Endodermal cell (in vitro differentiated cells): ENCODE results near the gene EFCAB14. TPM values are rescaled to one million over a fixed set of nuclear protein-coding genes. Genes with fewer than 3 reads are reported as not detected.

ENCODE experiments used
- DNase-seq: peaks from one replicate; pipeline ENCODE4 v3.0.0-alpha.2; 2017
- H3K27ac ChIP-seq: 2 replicates; pipeline ENCODE4 v1.5.1; 2013; ENCODE audit warnings: mild to moderate bottlenecking, low read depth, low read length, moderate library complexity
- H3K27me3 ChIP-seq: 2 replicates; pipeline ENCODE4 v1.6.1; 2013; ENCODE audit warnings: mild to moderate bottlenecking, low read length, moderate library complexity; ENCODE audit not compliant: insufficient read depth, control insufficient read depth, poor library complexity, severe bottlenecking
- H3K36me3 ChIP-seq: 2 replicates; pipeline ENCODE4 v1.7.0; 2013; ENCODE audit warnings: mild to moderate bottlenecking, low read length, moderate library complexity; ENCODE audit not compliant: control insufficient read depth, insufficient read depth
- H3K4me1 ChIP-seq: one replicate; pipeline ENCODE4 v1.7.0; 2013; ENCODE audit warnings: low read length; ENCODE audit not compliant: control insufficient read depth, insufficient read depth
- H3K4me3 ChIP-seq: 2 replicates; pipeline ENCODE4 v1.5.1; 2013; ENCODE audit warnings: mild to moderate bottlenecking, low read length, moderate library complexity
- H3K9ac ChIP-seq: 2 replicates; pipeline ENCODE4 v1.6.1; 2013; ENCODE audit warnings: mild to moderate bottlenecking, low read length, moderate library complexity; ENCODE audit not compliant: poor library complexity, severe bottlenecking; ENCODE audit errors: extremely low read depth
- H3K9me3 ChIP-seq: 2 replicates; pipeline ENCODE4 v1.6.1; 2013; ENCODE audit warnings: mild to moderate bottlenecking, low read length, moderate library complexity; ENCODE audit not compliant: control insufficient read depth
- H3K27ac Mint-ChIP-seq: 2 replicates; pipeline ENCODE4 v1.8.0; 2020; ENCODE audit warnings: mixed read lengths
- H3K27me3 Mint-ChIP-seq: 2 replicates; pipeline ENCODE4 v1.8.0; 2021; ENCODE audit warnings: mild to moderate bottlenecking, mixed read lengths; ENCODE audit not compliant: insufficient read depth
- H3K36me3 Mint-ChIP-seq: 2 replicates; pipeline ENCODE4 v1.8.0; 2020; ENCODE audit warnings: low read depth, mixed read lengths
- H3K4me1 Mint-ChIP-seq: 2 replicates; pipeline ENCODE4 v1.8.0; 2020; ENCODE audit warnings: mixed read lengths
- H3K4me3 Mint-ChIP-seq: 2 replicates; pipeline ENCODE4 v1.8.0; 2020; ENCODE audit warnings: mild to moderate bottlenecking, moderate library complexity, mixed read lengths
- H3K9me3 Mint-ChIP-seq: 2 replicates; pipeline ENCODE4 v1.8.0; 2020; ENCODE audit warnings: mild to moderate bottlenecking, mixed read lengths
- CTCF ChIP-seq: fragments of 200-600 bp; sonication (generic); conservative IDR thresholded peaks from 2 replicates; pipeline ENCODE4 v1.5.0; 2021; ENCODE audit warnings: antibody characterized with exemption, mild to moderate bottlenecking
- WGBS, 2 experiments: methylation state at CpG; one replicate each; pipeline versions ENCODE4 v1.1.5 to v1.1.7; 2013; ENCODE audit warnings: missing lambda C conversion rate in 2 of 2, mixed read lengths in 1 of 2; ENCODE audit not compliant: insufficient coverage in 1 of 2, insufficient read length in 1 of 2; 5-methylcytosine and 5-hydroxymethylcytosine counted together
- total RNA-seq, 2 donors: library from RNA; stranded (reverse); fragmentation: NEBNext Ultra II Directional in 1 of 2; extraction: Animal tissue kit (Norgen Biotek cat#: 25700) in 1 of 2; gene quantifications; 2 replicates in 1 of 2; 3 replicates in 1 of 2; pipeline ENCODE4 v1.2.1, GENCODE V29; 2021

The EFCAB14 gene
- total RNA-seq, 2 donors from 2014 or later, result 82.7 to 83.4 TPM

- no peaks in the 10 kb centered on the region for H3K9me3 ChIP-seq
- DNase-seq, result no peak
- no peaks in the 10 kb centered on the region for H3K9me3 Mint-ChIP-seq
- TF ChIP-seq CTCF, result no peak
- WGBS, 2 experiments, result 100% methylated on average over 1 of the region's 1 CpG; no CpG with 5 or more reads in 1 of the 2 experiments
- no peak overlapping the region for H3K27ac ChIP-seq
- H3K27me3 ChIP-seq, result peaks cover 13% of the 10 kb centered on the region
- no peaks in the 10 kb centered on the region for H3K36me3 ChIP-seq
- peaks cover 24% of the 10 kb centered on the region for H3K27me3 Mint-ChIP-seq
- no peak overlapping the region for H3K27ac Mint-ChIP-seq
- H3K36me3 Mint-ChIP-seq, result no peaks in the 10 kb centered on the region
- H3K4me1 Mint-ChIP-seq, result peaks cover 17% of the 10 kb centered on the region
- no peak overlapping the region for H3K9ac ChIP-seq
- H3K4me3 ChIP-seq, result no peak overlapping the region
- H3K4me3 Mint-ChIP-seq, result no peak overlapping the region
- peaks cover 7% of the 10 kb centered on the region for H3K4me1 ChIP-seq
Observed at GRCh38 chr1:46749404-46749803, 30.5 kb upstream of the EFCAB14 start.

- no peak overlapping the region for H3K27ac Mint-ChIP-seq
Observed at GRCh38 chr1:46747683-46748288, 28.9 kb upstream of the EFCAB14 start.

GRCh38 chr1:46742069-46742468 lies 23.2 kb upstream of the EFCAB14 start:
- Mint-ChIP-seq H3K27me3 (peaks cover 49% of the 10 kb centered on the region), H3K27ac (no peak overlapping the region), H3K4me1 (no peaks in the 10 kb centered on the region), H3K36me3 (no peaks in the 10 kb centered on the region), H3K4me3 (no peak overlapping the region), H3K9me3 (no peaks in the 10 kb centered on the region)
- Histone ChIP-seq H3K9me3 (no peaks in the 10 kb centered on the region), H3K9ac (no peak overlapping the region), H3K27ac (no peak overlapping the region), H3K4me3 (no peak overlapping the region), H3K36me3 (no peaks in the 10 kb centered on the region), H3K4me1 (no peaks in the 10 kb centered on the region), H3K27me3 (peaks cover 54% of the 10 kb centered on the region)
- TF ChIP-seq CTCF, result no peak
- WGBS, 2 experiments, result 81 to 84% methylated on average over 3 of the region's 3 CpGs
- no peak for DNase-seq

More at GRCh38 chr1:46747683-46748288, 28.9 kb upstream of the EFCAB14 start:
- no peaks in the 10 kb centered on the region for H3K4me1 ChIP-seq
- no peaks in the 10 kb centered on the region for H3K36me3 ChIP-seq
- whole genome bisulfite sequencing, 2 experiments, result 35 to 39% methylated on average over 4 to 5 of the region's 5 CpGs
- peak; percentile 91 for TF ChIP-seq CTCF
- no peak overlapping the region for H3K4me3 ChIP-seq
- H3K27ac ChIP-seq, result no peak overlapping the region
- DNase-seq, result peak; percentile 90
- no peak overlapping the region for H3K9ac ChIP-seq
- peaks cover 12% of the 10 kb centered on the region for H3K4me1 Mint-ChIP-seq
- no peaks in the 10 kb centered on the region for H3K9me3 ChIP-seq
- no peaks in the 10 kb centered on the region for H3K36me3 Mint-ChIP-seq
- H3K27me3 Mint-ChIP-seq, result peaks cover 35% of the 10 kb centered on the region
- H3K4me3 Mint-ChIP-seq, result no peak overlapping the region
- no peaks in the 10 kb centered on the region for H3K9me3 Mint-ChIP-seq
- peaks cover 15% of the 10 kb centered on the region for H3K27me3 ChIP-seq
